Endothelial cell of umbilical vein (primary cell): Measurements from ENCODE around the gene CSNK1G1. TPM values are rescaled to one million over a fixed set of nuclear protein-coding genes. Genes with fewer than 3 reads are reported as not detected.

Experiments
- BruUV-seq: library from RNA; stranded (reverse); fragments of 400-500 nt; replicated peaks from 2 replicates; lab custom pipeline; 2021; lab: Mats Ljungman, UMichigan
- CTCF ChIA-PET: fragments of 300-600, 350-600 bp; sonication (Branson Sonifier 250); formaldehyde crosslinking; loops from one replicate; lab custom pipeline; 2021; ENCODE audit warnings: antibody characterized with exemption, inconsistent platforms; lab: Charles Lee
- POLR2A ChIA-PET: fragments of 300-600, 350-600 bp; sonication (Branson Sonifier 250); formaldehyde crosslinking; loops from one replicate; lab custom pipeline; 2021; ENCODE audit warnings: antibody characterized with exemption, inconsistent platforms; lab: Charles Lee
- DNase-seq: peaks from one replicate; pipeline ENCODE4 v3.0.0-alpha.2; 2011; ENCODE audit warnings: low read depth, low spot score
- FAIRE-seq: peaks from 2 replicates; lab custom pipeline; 2011; peaks lifted over from hg19 to GRCh38; lab: Jason Lieb, UNC
- H2AFZ ChIP-seq: 2 replicates; pipeline ENCODE4 v1.6.0; 2012; ENCODE audit warnings: low read depth, low read length, control low read depth, inconsistent platforms
- H3K27ac ChIP-seq: 2 replicates; pipeline ENCODE4 v1.5.1; 2011; ENCODE audit warnings: low read depth, mild to moderate bottlenecking, control low read depth, low read length, moderate library complexity; ENCODE audit not compliant: insufficient read depth
- H3K27me3 ChIP-seq, 2 experiments: 2 replicates each; pipeline versions ENCODE4 v1.6.0 to v1.6.1; 2011; ENCODE audit warnings: low read length in 2 of 2, mixed read lengths in 1 of 2; ENCODE audit not compliant: control insufficient read depth in 2 of 2, insufficient read depth in 2 of 2
- H3K36me3 ChIP-seq, 2 experiments: 2 replicates in 1 of 2; 3 replicates in 1 of 2; pipeline ENCODE4 v1.5.1; 2011; ENCODE audit warnings: low read length in 2 of 2, mild to moderate bottlenecking in 1 of 2, moderate library complexity in 1 of 2; ENCODE audit not compliant: control insufficient read depth in 2 of 2, insufficient read depth in 2 of 2; ENCODE audit errors: extremely low read depth in 1 of 2
- H3K4me1 ChIP-seq: 3 replicates; pipeline ENCODE4 v1.5.1; 2011; ENCODE audit warnings: mild to moderate bottlenecking, low read length; ENCODE audit not compliant: control insufficient read depth, insufficient read depth; ENCODE audit errors: extremely low read depth
- H3K4me2 ChIP-seq: 2 replicates; pipeline ENCODE4 v1.6.1; 2011; ENCODE audit warnings: low read length, control low read depth, mixed read lengths; ENCODE audit not compliant: insufficient read depth
- H3K4me3 ChIP-seq, 3 experiments: fragments of 200-600 bp in 1 of 3; sonication (generic), shearing (Covaris generic) in 1 of 3; replicated peaks in 1 of 3; 2 replicates each; pipeline ENCODE4 v1.5.1; 2011 to 2016; ENCODE audit warnings: control low read depth in 3 of 3, low read length in 3 of 3, mild to moderate bottlenecking in 2 of 3, inconsistent platforms in 1 of 3, low read depth in 1 of 3, moderate library complexity in 1 of 3; ENCODE audit not compliant: insufficient read depth in 1 of 3
- H3K79me2 ChIP-seq: 2 replicates; pipeline ENCODE4 v1.6.0; 2012; ENCODE audit warnings: low read length, inconsistent platforms; ENCODE audit not compliant: control insufficient read depth, insufficient read depth
- H3K9ac ChIP-seq: replicated peaks from 2 replicates; pipeline ENCODE3; 2011; ENCODE audit warnings: low read length, control low read depth; ENCODE audit not compliant: insufficient read depth; ENCODE audit errors: extremely low read depth
- H3K9me1 ChIP-seq: replicated peaks from 3 replicates; pipeline ENCODE4 v1.6.0; 2011; ENCODE audit warnings: mild to moderate bottlenecking, low read length; ENCODE audit not compliant: control insufficient read depth, insufficient read depth; ENCODE audit errors: extremely low read depth
- H3K9me3 ChIP-seq: replicated peaks from 2 replicates; pipeline ENCODE4 v1.5.1; 2012; ENCODE audit warnings: low read length, inconsistent platforms; ENCODE audit not compliant: control insufficient read depth, insufficient read depth
- H4K20me1 ChIP-seq: replicated peaks from 2 replicates; pipeline ENCODE3; 2011; ENCODE audit warnings: mild to moderate bottlenecking, low read length; ENCODE audit not compliant: control insufficient read depth, insufficient read depth; ENCODE audit errors: extremely low read depth
- FOS ChIP-seq: IDR thresholded peaks from 2 replicates; pipeline ENCODE4 v1.6.1; 2011; ENCODE audit warnings: mild to moderate bottlenecking, low read length, moderate library complexity, borderline replicate concordance; ENCODE audit not compliant: insufficient read depth
- JUN ChIP-seq: IDR thresholded peaks from 2 replicates; pipeline ENCODE4 v1.6.1; 2011; ENCODE audit warnings: borderline replicate concordance, low read depth; ENCODE audit not compliant: insufficient read length, insufficient read depth
- MAX ChIP-seq: IDR thresholded peaks from 2 replicates; pipeline ENCODE4 v1.6.1; 2011; ENCODE audit not compliant: insufficient read depth, insufficient read length
- MYC ChIP-seq: IDR thresholded peaks from one replicate; pipeline ENCODE4 v1.6.1; 2011; ENCODE audit warnings: mild to moderate bottlenecking, low read depth, low read length
- dilution Hi-C: fragments of 300-500 bp; cut with MboI; formaldehyde crosslinking; loops from one replicate; pipeline ENCODE4 v1.15.0; 2019; ENCODE audit warnings: low sequenced_read_pairs; ENCODE audit not compliant: extremely low pct_ligation_motif_present
- intact Hi-C: fragments of 100-400 bp; cut with micrococcal nuclease; formaldehyde crosslinking; loops from one replicate; pipeline ENCODE4 v1.10.0; 2022
- polyA plus RNA-seq, 4 experiments: library from polyadenylated mRNA; depleted of rRNA in 3 of 4; stranded (reverse) in 3 of 4; unstranded in 1 of 4; fragments of >200 nt; gene quantifications; 2 replicates each; pipeline versions ENCODE4 v1.2.1 to v1.2.3, GENCODE V29; 2011 to 2012; ENCODE audit warnings: missing spikeins in 1 of 4
- total RNA-seq: library from RNA; stranded (reverse); gene quantifications from 2 replicates; pipeline ENCODE4 v1.2.3, GENCODE V29; 2021
- TF ChIP-seq, protein P1 (sequence below), 2 donors: IDR thresholded peaks; 1 replicate in 1 of 2; 2 replicates in 1 of 2; pipeline ENCODE4 v1.5.1; 2011; ENCODE audit warnings: low read length in 2 of 2, mild to moderate bottlenecking in 2 of 2, moderate library complexity in 2 of 2, control low read depth in 1 of 2, inconsistent platforms in 1 of 2, low read depth in 1 of 2; ENCODE audit not compliant: insufficient read depth in 1 of 2; ENCODE audit errors: extremely low read depth in 1 of 2

The CSNK1G1 gene
- total and polyA plus RNA-seq, 2 donors (not counting 3 experiments of a cell fraction or from before 2014, with no cell fraction given), result 9.0 to 31.7 TPM

- Histone ChIP-seq H3K9ac (peak overlapping the region; percentile 28), H3K27ac (peak overlapping the region; percentile 76), H3K9me3 (no peaks in the 10 kb centered on the region), H3K27me3 (no peaks in the 10 kb centered on the region), H3K4me3 (no peak overlapping the region), H3K79me2 (peaks cover 63% of the 10 kb centered on the region), H3K9me1 (no peaks in the 10 kb centered on the region), H2AFZ (no peak overlapping the region), H3K4me1 (peaks cover 9% of the 10 kb centered on the region), H4K20me1 (peaks cover 3% of the 10 kb centered on the region), H3K36me3 (peaks cover 0 to 2% of the 10 kb centered on the region in 2 experiments), H3K4me2 (peak overlapping the region; percentile 32)
- ChIA-PET CTCF (interaction anchor here (0.9 to 1.6 kb wide), 8 partner anchors 10 to 188 kb away, joined by 3 to 8 read pairs (median 4); partner anchors contain the start of gene CSNK1G1), POLR2A (interaction anchor here (0.6 kb wide), 1 partner anchor 92 kb away, joined by 11 read pairs; no protein-coding TSS in a partner anchor)
- dilution Hi-C loops (no loop called here), intact Hi-C loops (loop anchor here (1.0 kb wide), 1 partner anchor 89 kb away; no protein-coding TSS in a partner anchor)
- FAIRE-seq, result peak; percentile 33
- TF ChIP-seq, protein P1, sequence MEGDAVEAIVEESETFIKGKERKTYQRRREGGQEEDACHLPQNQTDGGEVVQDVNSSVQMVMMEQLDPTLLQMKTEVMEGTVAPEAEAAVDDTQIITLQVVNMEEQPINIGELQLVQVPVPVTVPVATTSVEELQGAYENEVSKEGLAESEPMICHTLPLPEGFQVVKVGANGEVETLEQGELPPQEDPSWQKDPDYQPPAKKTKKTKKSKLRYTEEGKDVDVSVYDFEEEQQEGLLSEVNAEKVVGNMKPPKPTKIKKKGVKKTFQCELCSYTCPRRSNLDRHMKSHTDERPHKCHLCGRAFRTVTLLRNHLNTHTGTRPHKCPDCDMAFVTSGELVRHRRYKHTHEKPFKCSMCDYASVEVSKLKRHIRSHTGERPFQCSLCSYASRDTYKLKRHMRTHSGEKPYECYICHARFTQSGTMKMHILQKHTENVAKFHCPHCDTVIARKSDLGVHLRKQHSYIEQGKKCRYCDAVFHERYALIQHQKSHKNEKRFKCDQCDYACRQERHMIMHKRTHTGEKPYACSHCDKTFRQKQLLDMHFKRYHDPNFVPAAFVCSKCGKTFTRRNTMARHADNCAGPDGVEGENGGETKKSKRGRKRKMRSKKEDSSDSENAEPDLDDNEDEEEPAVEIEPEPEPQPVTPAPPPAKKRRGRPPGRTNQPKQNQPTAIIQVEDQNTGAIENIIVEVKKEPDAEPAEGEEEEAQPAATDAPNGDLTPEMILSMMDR (IDR thresholded peaks at IDR 0.05; ENCODE audit: extremely low read depth in 1 of 2, insufficient read depth in 1 of 2, low read depth in 1 of 2, low read length in 2 of 2), result no peak
- TF ChIP-seq JUN (peak; percentile 88), MYC (no peak), FOS (peak; percentile 41), MAX (no peak)
- no TSS peak for BruUV-seq
- peak; percentile 88 for DNase-seq
These were observed 18.2 kb downstream of the CSNK1G1 start for GRCh38 chr15:64337761-64338160.
